IMR-90 (cell line): ENCODE data around the gene ZNF831. TPM values are rescaled to one million over a fixed set of nuclear protein-coding genes. Genes with fewer than 3 reads are reported as not detected.

Experiments
- ATAC-seq: fragments of 200-7000 bp; cut with Tn5 transposase; 2 replicates; pipeline ENCODE4 v1.9.1; 2020; ENCODE audit warnings: low read depth, mild to moderate bottlenecking, moderate library complexity
- BruUV-seq: library from RNA; stranded (reverse); fragments of 400-500 nt; replicated peaks from 2 replicates; lab custom pipeline; 2021; lab: Mats Ljungman, UMichigan
- CTCF ChIA-PET: fragments of 300-600 bp; formaldehyde crosslinking; extraction: SDS; loops from one replicate; lab custom pipeline; 2021; ENCODE audit warnings: antibody characterized with exemption; lab: Yijun Ruan, JAX
- POLR2A ChIA-PET: fragments of 300-600 bp; sonication (Branson Sonifier 250); formaldehyde crosslinking; loops from one replicate; lab custom pipeline; 2022; ENCODE audit warnings: antibody characterized with exemption; ENCODE audit not compliant: unreplicated experiment; lab: Charles Lee
- DNase-seq: peaks from one replicate; pipeline ENCODE4 v3.0.0; 2013
- H2AFZ ChIP-seq: replicated peaks from 2 replicates; pipeline ENCODE3; 2013; ENCODE audit warnings: low read length, mild to moderate bottlenecking; ENCODE audit not compliant: poor library complexity
- H2AK5ac ChIP-seq: 2 replicates; pipeline ENCODE4 v1.6.1; 2013; ENCODE audit warnings: low read depth, low read length, inconsistent platforms
- H2AK9ac ChIP-seq: replicated peaks from 2 replicates; pipeline ENCODE3; 2013; ENCODE audit warnings: mild to moderate bottlenecking, low read depth, low read length, moderate library complexity; ENCODE audit not compliant: poor library complexity
- H2BK120ac ChIP-seq: 2 replicates; pipeline ENCODE4 v1.6.1; 2013; ENCODE audit warnings: low read depth, low read length, inconsistent platforms
- H2BK15ac ChIP-seq: 3 replicates; pipeline ENCODE4 v1.6.1; 2013; ENCODE audit warnings: low read depth, low read length, inconsistent platforms
- H2BK20ac ChIP-seq: 2 replicates; pipeline ENCODE4 v1.6.1; 2013; ENCODE audit warnings: low read depth, mild to moderate bottlenecking, inconsistent platforms, low read length, moderate library complexity
- H2BK5ac ChIP-seq: 2 replicates; pipeline ENCODE4 v1.6.1; 2013; ENCODE audit warnings: mild to moderate bottlenecking, low read depth, low read length, inconsistent platforms; ENCODE audit not compliant: poor library complexity, severe bottlenecking
- H3K14ac ChIP-seq: replicated peaks from 2 replicates; pipeline ENCODE4 v1.6.1; 2013; ENCODE audit warnings: low read depth, low read length, inconsistent platforms
- H3K18ac ChIP-seq: 2 replicates; pipeline ENCODE4 v1.6.1; 2013; ENCODE audit warnings: low read depth, low read length, control low read depth
- H3K23ac ChIP-seq: 2 replicates; pipeline ENCODE4 v1.6.1; 2013; ENCODE audit warnings: low read depth, low read length, inconsistent platforms
- H3K27ac ChIP-seq: 2 replicates; pipeline ENCODE4 v1.5.1; 2013; ENCODE audit warnings: mild to moderate bottlenecking, control low read depth, low read length; ENCODE audit not compliant: insufficient read depth
- H3K27me3 ChIP-seq: 2 replicates; pipeline ENCODE4 v1.6.1; 2013; ENCODE audit warnings: low read length; ENCODE audit not compliant: control insufficient read depth, insufficient read depth
- H3K36me3 ChIP-seq: 2 replicates; pipeline ENCODE4 v1.6.1; 2013; ENCODE audit warnings: low read length, mixed read lengths; ENCODE audit not compliant: control insufficient read depth, insufficient read depth
- H3K4ac ChIP-seq: 2 replicates; pipeline ENCODE4 v1.6.1; 2013; ENCODE audit warnings: low read depth, low read length, inconsistent platforms
- H3K4me1 ChIP-seq: 2 replicates; pipeline ENCODE4 v1.6.1; 2013; ENCODE audit warnings: low read length, mixed read lengths; ENCODE audit not compliant: control insufficient read depth, insufficient read depth
- H3K4me2 ChIP-seq: 2 replicates; pipeline ENCODE4 v1.6.1; 2013; ENCODE audit warnings: low read depth, mild to moderate bottlenecking, control low read depth, low read length, moderate library complexity
- H3K4me3 ChIP-seq: 2 replicates; pipeline ENCODE4 v1.5.1; 2013; ENCODE audit warnings: low read depth, mild to moderate bottlenecking, control low read depth, low read length, moderate library complexity; ENCODE audit not compliant: insufficient read depth
- H3K56ac ChIP-seq: 2 replicates; pipeline ENCODE4 v1.6.1; 2013; ENCODE audit warnings: low read length, inconsistent platforms; ENCODE audit not compliant: insufficient read depth; ENCODE audit errors: extremely low read depth
- H3K79me1 ChIP-seq, 2 experiments: 2 replicates each; pipeline ENCODE4 v1.6.1; 2013; ENCODE audit warnings: low read length in 2 of 2, inconsistent platforms in 1 of 2, low read depth in 1 of 2
- H3K9ac ChIP-seq: 2 replicates; pipeline ENCODE4 v1.6.1; 2013; ENCODE audit warnings: low read depth, low read length, control low read depth
- H3K9me1 ChIP-seq: 2 replicates; pipeline ENCODE4 v1.6.1; 2013; ENCODE audit warnings: low read length, inconsistent platforms; ENCODE audit not compliant: insufficient read depth
- H3K9me3 ChIP-seq: 2 replicates; pipeline ENCODE4 v1.6.1; 2013; ENCODE audit warnings: low read length; ENCODE audit not compliant: control insufficient read depth, insufficient read depth
- H4K20me1 ChIP-seq: 2 replicates; pipeline ENCODE4 v1.6.1; 2013; ENCODE audit warnings: low read length, inconsistent platforms; ENCODE audit not compliant: insufficient read depth
- H4K5ac ChIP-seq: 2 replicates; pipeline ENCODE4 v1.6.1; 2013; ENCODE audit warnings: mild to moderate bottlenecking, low read depth, low read length, control low read depth
- H4K8ac ChIP-seq, 2 experiments: 2 replicates each; pipeline ENCODE4 v1.6.1; 2013; ENCODE audit warnings: low read depth in 2 of 2, low read length in 2 of 2, control low read depth in 1 of 2, inconsistent platforms in 1 of 2
- H4K91ac ChIP-seq: 2 replicates; pipeline ENCODE4 v1.6.1; 2013; ENCODE audit warnings: low read depth, low read length, inconsistent platforms; ENCODE audit not compliant: insufficient read depth
- CTCF ChIP-seq: conservative IDR thresholded peaks from 2 replicates; pipeline ENCODE4 v1.5.1; 2012; ENCODE audit warnings: mild to moderate bottlenecking, low read depth, low read length, improper control_type of control experiment
- ELK1 ChIP-seq: fragments of 150-350 bp; IDR thresholded peaks from 2 replicates; pipeline ENCODE4 v1.6.1; 2016; ENCODE audit warnings: low read depth, mild to moderate bottlenecking, low read length, moderate library complexity, borderline replicate concordance
- MAZ ChIP-seq: IDR thresholded peaks from 2 replicates; pipeline ENCODE4 v1.6.1; 2012; ENCODE audit warnings: low read depth, mild to moderate bottlenecking, low read length, improper control_type of control experiment, moderate library complexity, borderline replicate concordance
- POLR2A ChIP-seq: IDR thresholded peaks from 2 replicates; pipeline ENCODE4 v1.6.1; 2012; ENCODE audit warnings: mild to moderate bottlenecking, low read depth, low read length
- RAD21 ChIP-seq: IDR thresholded peaks from 2 replicates; pipeline ENCODE4 v1.6.1; 2012; ENCODE audit warnings: low read length, improper control_type of control experiment
- RFX5 ChIP-seq: IDR thresholded peaks from 2 replicates; pipeline ENCODE4 v1.8.0; 2012; ENCODE audit warnings: low read depth, mild to moderate bottlenecking, low read length, moderate library complexity
- SMC3 ChIP-seq: fragments of 150-350 bp; IDR thresholded peaks from 2 replicates; pipeline ENCODE4 v1.6.1; 2016; ENCODE audit warnings: low read depth, mild to moderate bottlenecking, antibody characterized with exemption, low read length, moderate library complexity
- USF2 ChIP-seq: fragments of 150-350 bp; IDR thresholded peaks from 2 replicates; pipeline ENCODE4 v1.6.1; 2017; ENCODE audit warnings: mild to moderate bottlenecking, antibody characterized with exemption, low read length, low read depth
- WGBS, 2 experiments: methylation state at CpG; one replicate each; pipeline versions ENCODE4 v1.1.5 to v1.1.7; 2013; ENCODE audit warnings: missing lambda C conversion rate in 2 of 2; ENCODE audit not compliant: insufficient read length in 1 of 2; ENCODE audit errors: extremely low coverage in 2 of 2; 5-methylcytosine and 5-hydroxymethylcytosine counted together
- dilution Hi-C: fragments of 300-500 bp; cut with HindIII; formaldehyde crosslinking; loops from one replicate; pipeline ENCODE4 v1.14.3; 2018; ENCODE audit warnings: low sequenced_read_pairs; ENCODE audit not compliant: unreplicated experiment
- in situ Hi-C: fragments of 300-500 bp; cut with MboI; formaldehyde crosslinking; loops from 3 replicates; pipeline ENCODE4 v1.14.3; 2019; ENCODE audit warnings: low sequenced_read_pairs, inconsistent platforms, mixed read lengths
- intact Hi-C: fragments of 100-400 bp; cut with micrococcal nuclease; formaldehyde crosslinking; loops from 2 replicates; pipeline ENCODE4 v1.10.0; 2022
- polyA plus RNA-seq, 3 experiments: library from polyadenylated mRNA; depleted of rRNA; stranded (reverse); fragments of >200 nt; gene quantifications; 2 replicates each; pipeline ENCODE4 v1.2.3, GENCODE V29; 2012; ENCODE audit warnings: low replicate concordance in 1 of 3
- total RNA-seq: library from RNA; depleted of rRNA; stranded (reverse); fragments of >200 nt; gene quantifications from 2 replicates; pipeline ENCODE4 v1.2.3, GENCODE V29; 2012

Gene ZNF831
- total and polyA plus RNA-seq, 2 of the 4 experiments (the other 2 are of a cell fraction) = not detected

- H4K8ac ChIP-seq = no peak overlapping the region
- H2AK9ac ChIP-seq = no peak overlapping the region
- ATAC-seq = no peak
- H3K27me3 ChIP-seq = peaks cover 2% of the 10 kb centered on the region; the same call in 1 of the 2 replicates
- no peak overlapping the region for H2AK5ac ChIP-seq
- TF ChIP-seq USF2 (no peak), SMC3 (no peak), MAZ (no peak), CTCF (no peak), RFX5 (no peak), ELK1 (no peak), RAD21 (no peak), POLR2A (no peak)
- no peak overlapping the region for H2BK15ac ChIP-seq
- no peak overlapping the region for H2BK5ac ChIP-seq
- H3K14ac ChIP-seq = no peak overlapping the region
- ChIA-PET CTCF (no interaction called here), POLR2A (no interaction called here)
- no peak overlapping the region for H2AFZ ChIP-seq
- H3K23ac ChIP-seq = no peak overlapping the region
- H3K4me2 ChIP-seq = no peak overlapping the region
- H2BK120ac ChIP-seq = no peak overlapping the region
- H3K18ac ChIP-seq = no peak overlapping the region
- H3K4me1 ChIP-seq = no peaks in the 10 kb centered on the region
- H3K9me3 ChIP-seq = no peaks in the 10 kb centered on the region
- H3K56ac ChIP-seq = no peak overlapping the region
- H4K91ac ChIP-seq = no peak overlapping the region
- no peak overlapping the region for H2BK20ac ChIP-seq
- H3K4ac ChIP-seq = no peak overlapping the region
- no peak overlapping the region for H3K4me3 ChIP-seq
- in situ Hi-C loops (no loop called here), dilution Hi-C loops (no loop called here), intact Hi-C loops (no loop called here)
- no TSS peak for BruUV-seq
- H3K27ac ChIP-seq = no peak overlapping the region
- H3K79me1 ChIP-seq = no peaks in the 10 kb centered on the region
- DNase-seq = no peak
- 30% methylated on average over 2 of the region's 15 CpGs; no CpG with 5 or more reads in 1 of the 2 experiments for WGBS, 2 experiments
- H4K5ac ChIP-seq = no peak overlapping the region
- no peaks in the 10 kb centered on the region for H4K20me1 ChIP-seq
- no peaks in the 10 kb centered on the region for H3K9me1 ChIP-seq
- no peaks in the 10 kb centered on the region for H3K36me3 ChIP-seq
- H3K9ac ChIP-seq = no peak overlapping the region
Observed at GRCh38 chr20:59123011-59123677, 40.5 kb upstream of the ZNF831 start.
